Spinal cord (tissue), 10 donors: Measurements from ENCODE around the gene VKORC1. TPM values are rescaled to one million over a fixed set of nuclear protein-coding genes. Genes with fewer than 3 reads are reported as not detected.

Source experiments
- DNase-seq, 6 donors: peaks; one replicate each; pipeline versions ENCODE4 v3.0.0 to v3.0.0-alpha.2; 2013 to 2015; ENCODE audit warnings: low spot score in 6 of 6, low read depth in 4 of 6
- H3K27ac ChIP-seq: one replicate; pipeline ENCODE4 v1.5.1; 2013; ENCODE audit warnings: low read depth, low read length, control low read depth
- H3K27me3 ChIP-seq: one replicate; pipeline ENCODE4 v1.6.1; 2013; ENCODE audit warnings: low read length; ENCODE audit not compliant: control insufficient read depth, insufficient read depth
- H3K36me3 ChIP-seq: one replicate; pipeline ENCODE4 v1.6.1; 2013; ENCODE audit warnings: low read length; ENCODE audit not compliant: control insufficient read depth, insufficient read depth
- H3K4me1 ChIP-seq: one replicate; pipeline ENCODE4 v1.6.1; 2013; ENCODE audit warnings: low read length; ENCODE audit not compliant: control insufficient read depth, insufficient read depth
- H3K4me3 ChIP-seq: one replicate; pipeline ENCODE4 v1.5.1; 2013; ENCODE audit warnings: low read depth, low read length, control low read depth
- H3K9me3 ChIP-seq: one replicate; pipeline ENCODE4 v1.6.1; 2013; ENCODE audit warnings: low read length; ENCODE audit not compliant: control insufficient read depth, insufficient read depth
- WGBS: methylation state at CpG from one replicate; pipeline ENCODE4 v1.1.5; 2013; ENCODE audit warnings: missing lambda C conversion rate; ENCODE audit not compliant: insufficient coverage; 5-methylcytosine and 5-hydroxymethylcytosine counted together
- polyA plus RNA-seq, 2 donors: library from polyadenylated mRNA; unstranded; fragments of 120-200 nt; gene quantifications; one replicate each; pipeline ENCODE4 v1.2.1, GENCODE V29; 2013; ENCODE audit not compliant: insufficient read length in 2 of 2
- total RNA-seq, 2 donors: library from RNA; depleted of rRNA in 1 of 2; stranded (reverse); fragments of 120-200 nt in 1 of 2; fragments of >200 nt in 1 of 2; gene quantifications; one replicate each; pipeline versions ENCODE4 v1.2.3 to v1.2.4, GENCODE V29; 2013 to 2014
- donor health status: healthy.

The VKORC1 gene
- total and polyA plus RNA-seq, 4 donors = 60.0 to 111 (median 86.8) TPM

DNA sequence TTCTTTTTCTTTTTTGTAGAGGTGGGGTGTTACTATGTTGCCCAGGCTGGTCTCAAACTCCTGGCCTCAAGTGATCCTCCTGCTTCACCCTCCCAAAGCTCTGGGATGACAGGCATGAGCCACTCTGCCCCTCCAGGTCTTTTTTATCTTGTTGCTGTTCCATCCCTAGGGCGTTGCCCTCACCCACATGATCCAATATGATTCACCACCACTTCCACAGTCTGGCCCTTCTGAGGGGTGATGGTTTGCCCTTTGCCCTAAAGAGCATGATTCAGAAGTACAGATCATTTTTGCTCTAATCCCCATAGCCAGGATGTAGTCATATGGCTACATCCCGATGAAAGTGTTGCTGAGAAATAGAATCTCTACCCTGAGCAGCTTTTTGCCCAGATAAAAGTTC, 42.5 kb downstream of the VKORC1 start:
- Histone ChIP-seq H3K4me1 (no peaks in the 10 kb centered on the region), H3K4me3 (no peak overlapping the region), H3K36me3 (peaks cover 6% of the 10 kb centered on the region), H3K27ac (no peak overlapping the region), H3K27me3 (no peaks in the 10 kb centered on the region), H3K9me3 (no peaks in the 10 kb centered on the region)
- no CpG with 5 or more reads among the region's 2 CpGs for WGBS
- DNase-seq = no peak

DNA sequence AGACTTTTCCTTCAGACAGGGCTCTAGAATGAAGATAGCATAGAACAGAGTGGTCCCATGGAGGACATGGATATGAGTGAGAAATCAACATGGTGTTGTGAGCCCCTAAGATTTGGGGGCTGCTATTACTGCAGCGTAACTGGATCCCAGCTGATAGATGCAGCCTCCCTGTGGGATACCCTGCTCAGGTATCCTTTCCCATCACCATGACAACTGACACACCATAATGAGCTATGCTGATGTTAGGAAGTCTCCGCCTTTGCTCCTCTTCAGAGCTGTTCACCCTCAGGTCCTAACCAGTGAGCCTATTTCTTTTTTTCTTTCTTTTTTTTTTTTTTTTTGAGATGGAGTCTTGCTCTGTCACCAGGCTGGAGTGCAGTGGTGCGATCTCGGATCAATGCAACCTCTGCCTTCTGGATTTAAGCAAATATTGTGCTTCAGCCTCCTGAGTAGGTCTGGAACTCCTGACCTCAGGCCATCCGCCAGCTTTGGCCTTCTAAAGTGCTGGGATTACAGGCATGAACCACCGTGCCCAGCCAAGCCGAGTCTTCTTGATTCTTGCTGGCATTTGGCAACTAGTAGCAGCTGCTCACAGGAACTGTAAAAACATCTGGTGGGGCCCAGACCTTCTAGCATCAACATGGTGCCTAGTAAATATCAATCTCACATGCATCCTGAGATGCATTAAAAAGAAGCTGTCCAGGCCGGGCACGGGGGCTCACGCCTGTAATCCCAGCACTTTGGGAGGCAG, 44.1 kb downstream of the VKORC1 start:
- H3K27me3 ChIP-seq = no peaks in the 10 kb centered on the region
- DNase-seq = no peak
- H3K4me1 ChIP-seq = no peaks in the 10 kb centered on the region
- WGBS = 78% methylated on average over 8 of the region's 10 CpGs
- no peaks in the 10 kb centered on the region for H3K9me3 ChIP-seq
- no peaks in the 10 kb centered on the region for H3K36me3 ChIP-seq
- H3K27ac ChIP-seq = no peak overlapping the region
- H3K4me3 ChIP-seq = no peak overlapping the region

DNA sequence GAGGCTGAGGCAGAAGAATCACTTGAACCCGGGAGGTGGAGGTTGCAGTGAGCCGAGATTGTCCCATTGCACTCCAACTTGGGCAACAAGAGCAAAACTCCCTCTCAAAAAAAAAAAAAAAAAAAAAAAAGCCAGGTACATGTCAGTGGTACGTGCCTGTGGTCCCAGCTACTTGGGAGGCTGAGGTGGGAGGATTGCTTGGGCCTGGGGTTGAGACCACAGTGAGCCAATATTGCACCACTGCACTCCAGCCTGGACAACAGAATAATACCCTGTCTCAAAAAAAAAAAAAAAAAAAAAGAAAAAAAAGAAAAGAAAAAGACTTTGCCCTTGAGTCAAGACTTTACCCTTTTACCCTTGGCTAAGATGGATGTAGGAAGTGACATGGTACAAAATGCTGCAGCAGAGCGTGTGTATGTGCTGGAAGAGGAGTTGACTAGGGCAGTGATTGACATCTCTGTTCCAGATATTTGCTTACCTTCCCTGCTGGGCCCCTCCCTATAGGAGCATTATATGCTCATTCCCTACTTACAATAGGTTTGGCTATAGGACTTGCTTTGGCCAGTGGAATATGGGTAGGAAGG, 50.6 kb downstream of the VKORC1 start:
- Histone ChIP-seq H3K4me1 (peaks cover 6% of the 10 kb centered on the region), H3K36me3 (peaks cover 41% of the 10 kb centered on the region), H3K27ac (no peak overlapping the region), H3K27me3 (no peaks in the 10 kb centered on the region), H3K9me3 (no peaks in the 10 kb centered on the region), H3K4me3 (no peak overlapping the region)
- no peak for DNase-seq
- no CpG with 5 or more reads among the region's 4 CpGs for WGBS

DNA sequence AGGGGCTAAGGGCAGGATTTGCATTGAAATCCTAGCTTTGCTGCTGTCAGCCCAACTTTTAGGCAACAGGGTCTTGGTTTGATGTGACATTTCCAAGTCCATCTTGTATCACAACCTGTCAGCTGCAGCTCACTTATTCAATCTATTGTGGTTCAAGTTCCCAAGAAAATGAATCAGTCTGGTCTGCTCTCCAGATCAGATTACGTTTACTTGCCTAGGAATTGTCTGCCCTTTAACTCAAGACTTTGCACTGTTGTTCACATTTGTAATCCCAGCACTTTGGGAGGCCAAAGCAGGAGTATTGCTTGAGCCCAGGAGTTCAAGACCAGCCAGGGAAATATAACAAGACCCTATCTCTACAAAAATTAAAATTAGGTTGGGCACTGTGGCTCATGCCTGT, 51.2 kb downstream of the VKORC1 start:
- Histone ChIP-seq H3K4me1 (peaks cover 11% of the 10 kb centered on the region), H3K27me3 (no peaks in the 10 kb centered on the region), H3K27ac (no peak overlapping the region), H3K9me3 (no peaks in the 10 kb centered on the region), H3K36me3 (peaks cover 47% of the 10 kb centered on the region), H3K4me3 (no peak overlapping the region)
- no peak for DNase-seq
- 91% methylated on average over 1 of the region's 1 CpG for WGBS

DNA sequence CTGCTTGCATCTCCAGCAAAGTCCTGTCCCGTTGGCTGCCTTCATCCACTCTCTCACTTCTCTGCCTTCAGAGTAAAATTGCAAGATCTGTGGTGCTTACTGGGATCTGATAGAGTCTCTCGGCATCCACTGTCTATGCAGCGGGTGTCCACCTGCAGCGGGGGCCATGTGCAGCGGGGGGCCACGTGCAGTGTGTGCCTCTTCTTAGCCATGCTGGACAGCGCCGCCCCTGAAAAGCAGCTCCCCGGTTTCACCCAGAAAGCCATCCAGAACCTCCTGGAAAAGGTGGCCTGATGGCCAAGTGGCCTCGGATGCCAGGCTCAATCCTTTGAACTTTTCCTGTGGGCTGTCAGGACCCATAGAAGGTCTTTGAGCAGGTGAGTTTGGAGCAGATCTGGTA, 51.7 kb downstream of the VKORC1 start:
- peaks cover 14% of the 10 kb centered on the region for H3K4me1 ChIP-seq
- no peaks in the 10 kb centered on the region for H3K27me3 ChIP-seq
- 87% methylated on average over 10 of the region's 10 CpGs for WGBS
- H3K4me3 ChIP-seq = no peak overlapping the region
- DNase-seq = no peak
- H3K36me3 ChIP-seq = peaks cover 52% of the 10 kb centered on the region
- no peak overlapping the region for H3K27ac ChIP-seq
- no peaks in the 10 kb centered on the region for H3K9me3 ChIP-seq

Other genes with a start within 250 kb of the VKORC1 start
- 10 to 100 TPM; 27.0 to 71.7 TPM for gene BCL7C, start 200.7 kb downstream of the VKORC1 start, total RNA-seq
- 10 to 100 TPM; 39.7 to 48.2 TPM for gene BCL7C, start 200.7 kb downstream of the VKORC1 start, polyA plus RNA-seq
- gene CTF1, start 198.2 kb downstream of the VKORC1 start, total RNA-seq = 1 to 10 TPM in 1 of 2 donors, under 1 TPM in 1; 0.79 to 2.1 TPM
- gene CTF1, start 198.2 kb downstream of the VKORC1 start, polyA plus RNA-seq = 1 to 10 TPM; 4.0 to 6.1 TPM
- gene FBXL19, start 171.2 kb downstream of the VKORC1 start, total RNA-seq = 10 to 100 TPM; 15.8 to 23.9 TPM
- gene FBXL19, start 171.2 kb downstream of the VKORC1 start, polyA plus RNA-seq = 10 to 100 TPM; 86.4 to 90.1 TPM
- 10 to 100 TPM; 10.4 to 28.0 TPM for gene ORAI3, start 145.7 kb downstream of the VKORC1 start, total RNA-seq
- gene ORAI3, start 145.7 kb downstream of the VKORC1 start, polyA plus RNA-seq = 10 to 100 TPM; 13.9 to 15.5 TPM
- gene SETD1A, start 137.0 kb downstream of the VKORC1 start, total RNA-seq = 1 to 10 TPM; 2.3 to 5.0 TPM
- 10 to 100 TPM; 16.7 to 17.4 TPM for gene SETD1A, start 137.0 kb downstream of the VKORC1 start, polyA plus RNA-seq
- 10 to 100 TPM in 1 of 2 donors, 1 to 10 TPM in 1; 9.2 to 14.7 TPM for gene HSD3B7, start 109.6 kb downstream of the VKORC1 start, total RNA-seq
- 1 to 10 TPM; 5.7 to 7.6 TPM for gene HSD3B7, start 109.6 kb downstream of the VKORC1 start, polyA plus RNA-seq
- 10 to 100 TPM; 16.0 to 46.5 TPM for gene STX1B, start 84.2 kb downstream of the VKORC1 start, total RNA-seq
- gene STX1B, start 84.2 kb downstream of the VKORC1 start, polyA plus RNA-seq = 100 to 1,000 TPM; 116 to 130 TPM
- gene STX4, start 61.2 kb downstream of the VKORC1 start, total RNA-seq = 10 to 100 TPM; 28.6 to 45.2 TPM
- gene STX4, start 61.2 kb downstream of the VKORC1 start, polyA plus RNA-seq = 10 to 100 TPM; 84.9 to 91.6 TPM
- 1 to 10 TPM; 4.9 to 5.8 TPM for gene ZNF668, start 20.6 kb downstream of the VKORC1 start, total RNA-seq
- 10 to 100 TPM; 12.6 TPM for gene ZNF668, start 20.6 kb downstream of the VKORC1 start, polyA plus RNA-seq
- 10 to 100 TPM in 1 of 2 donors, 1 to 10 TPM in 1; 5.9 to 14.4 TPM for gene ZNF646, start 20.4 kb downstream of the VKORC1 start, total RNA-seq
- 10 to 100 TPM; 11.2 to 11.9 TPM for gene ZNF646, start 20.4 kb downstream of the VKORC1 start, polyA plus RNA-seq
- gene PRSS53, start 5.9 kb downstream of the VKORC1 start, total RNA-seq = 1 to 10 TPM; 2.0 to 9.8 TPM
- 1 to 10 TPM; 2.5 to 7.1 TPM for gene PRSS53, start 5.9 kb downstream of the VKORC1 start, polyA plus RNA-seq
- gene BCKDK, start 13.6 kb upstream of the VKORC1 start, total RNA-seq = 10 to 100 TPM; 13.5 to 25.0 TPM
- 10 to 100 TPM; 49.7 TPM for gene BCKDK, start 13.6 kb upstream of the VKORC1 start, polyA plus RNA-seq
- gene KAT8, start 22.9 kb upstream of the VKORC1 start, total RNA-seq = 10 to 100 TPM; 38.1 to 81.9 TPM
- gene KAT8, start 22.9 kb upstream of the VKORC1 start, polyA plus RNA-seq = 10 to 100 TPM; 54.7 to 69.7 TPM
- gene PRSS8, start 40.9 kb upstream of the VKORC1 start, total RNA-seq = under 1 TPM; 0.10 to 0.94 TPM
- 1 to 10 TPM in 1 of 2 donors, under 1 TPM in 1; 0.46 to 1.5 TPM for gene PRSS8, start 40.9 kb upstream of the VKORC1 start, polyA plus RNA-seq
- gene PRSS36, start 55.3 kb upstream of the VKORC1 start, total RNA-seq = 1 to 10 TPM; 1.4 to 2.8 TPM
- gene PRSS36, start 55.3 kb upstream of the VKORC1 start, polyA plus RNA-seq = 10 to 100 TPM; 10.5 TPM
- gene FUS, start 85.3 kb upstream of the VKORC1 start, total RNA-seq = 10 to 100 TPM; 49.9 to 59.2 TPM
- gene FUS, start 85.3 kb upstream of the VKORC1 start, polyA plus RNA-seq = 100 to 1,000 TPM; 554 to 673 TPM
- 10 to 100 TPM; 10.6 to 14.3 TPM for gene PYCARD, start 108.0 kb upstream of the VKORC1 start, total RNA-seq
- 1 to 10 TPM; 6.8 to 7.6 TPM for gene PYCARD, start 108.0 kb upstream of the VKORC1 start, polyA plus RNA-seq
- under 1 TPM; 0.22 to 0.50 TPM for gene TRIM72, start 119.3 kb upstream of the VKORC1 start, total RNA-seq
- 1 to 10 TPM in 1 of 2 donors, under 1 TPM in 1; 0.90 to 1.1 TPM for gene TRIM72, start 119.3 kb upstream of the VKORC1 start, polyA plus RNA-seq
- gene PYDC1, start 122.3 kb upstream of the VKORC1 start, total RNA-seq = 1 to 10 TPM in 1 of 2 donors, not detected in 1; 1.3 TPM
- 1 to 10 TPM in 1 of 2 donors, under 1 TPM in 1; 0.86 to 2.0 TPM for gene PYDC1, start 122.3 kb upstream of the VKORC1 start, polyA plus RNA-seq
- 10 to 100 TPM in 1 of 2 donors, 1 to 10 TPM in 1; 5.4 to 10.0 TPM for gene ITGAM, start 165.2 kb upstream of the VKORC1 start, total RNA-seq
- gene ITGAM, start 165.2 kb upstream of the VKORC1 start, polyA plus RNA-seq = 1 to 10 TPM; 4.2 to 5.6 TPM